HG03097 (cell line): ENCODE measurements around the gene PPCDC.

ENCODE experiments used
- ATAC-seq: cut with Tn5 transposase; IDR thresholded peaks from one replicate; pipeline ENCODE4 v1.9.1; 2021; ENCODE audit not compliant: unreplicated experiment, low FRiP score

Gene PPCDC

GRCh38 chr15:75023181-75023871 lies at the start of gene PPCDC:
PPCDC (plus strand) TSS chr15:75023590; CDS start chr15:75028319, 4,729 bp downstream.
- peak; percentile 91 for ATAC-seq

GRCh38 chr15:74976159-74976558 lies 47.2 kb upstream of the PPCDC start:
- no peak for ATAC-seq

- ATAC-seq = no peak
Measured at GRCh38 chr15:74977599-74977998, 45.8 kb upstream of the PPCDC start.

- ATAC-seq = no peak
Measured at GRCh38 chr15:74978077-74978476, 45.3 kb upstream of the PPCDC start.

- no peak for ATAC-seq
Measured at GRCh38 chr15:74978503-74978902, 44.9 kb upstream of the PPCDC start.

GRCh38 chr15:74982183-74982582 lies 41.2 kb upstream of the PPCDC start:
- ATAC-seq = no peak

- ATAC-seq = peak; percentile 62
Measured at GRCh38 chr15:74983725-74984231, 39.6 kb upstream of the PPCDC start.

- no peak for ATAC-seq
Measured at GRCh38 chr15:74988007-74988800, 35.2 kb upstream of the PPCDC start.

- no peak for ATAC-seq
Measured at GRCh38 chr15:74989527-74989926, 33.9 kb upstream of the PPCDC start.

GRCh38 chr15:74992619-74993018 lies 30.8 kb upstream of the PPCDC start:
- ATAC-seq = no peak

GRCh38 chr15:74994236-74994635 lies 29.2 kb upstream of the PPCDC start:
- no peak for ATAC-seq

- no peak for ATAC-seq
Measured at GRCh38 chr15:74994685-74995084, 28.7 kb upstream of the PPCDC start.

- peak; percentile 77 for ATAC-seq
Measured at GRCh38 chr15:74995182-74995778, 28.1 kb upstream of the PPCDC start, which contains the start of gene SCAMP5. SCAMP5 (plus strand) TSS chr15:74995563; CDS start chr15:75011840, 16,277 bp downstream.

- ATAC-seq = no peak
Measured at GRCh38 chr15:74995779-74996765, 27.3 kb upstream of the PPCDC start.

- ATAC-seq = no peak
Measured at GRCh38 chr15:74997141-74997540, 26.2 kb upstream of the PPCDC start.

- ATAC-seq = no peak
Measured at GRCh38 chr15:74997543-74997942, 25.8 kb upstream of the PPCDC start.

GRCh38 chr15:75001310-75001709 lies 22.1 kb upstream of the PPCDC start:
- ATAC-seq = no peak

- ATAC-seq = no peak
Measured at GRCh38 chr15:75002398-75002797, 21.0 kb upstream of the PPCDC start.

GRCh38 chr15:75007216-75007615 lies 16.2 kb upstream of the PPCDC start:
- ATAC-seq = no peak

- ATAC-seq = no peak
Measured at GRCh38 chr15:75008221-75008625, 15.2 kb upstream of the PPCDC start.
